Measurements from ENCODE around the gene PLXNB1.
A peak's percentile ranks its signal among the peaks of the same experiment; 100 is the strongest.

The PLXNB1 gene

GRCh38 chr3:48434591-48435222 is 4.8 kb upstream of the PLXNB1 start:
- no peak overlapping the region for H3K4me3 ChIP-seq (IDR thresholded peaks at IDR 0.05; ENCODE audit: insufficient read depth, low read depth, low read length)
- no peaks in the 10 kb centered on the region for H3K79me2 ChIP-seq (ENCODE audit: insufficient read depth, low read depth)
- no peak overlapping the region for H3K27ac ChIP-seq
- H3K27me3 ChIP-seq (ENCODE audit: insufficient read depth, low read depth), result no peaks in the 10 kb centered on the region
- H3K36me3 ChIP-seq (ENCODE audit: insufficient read depth), result no peaks in the 10 kb centered on the region
- TF ChIP-seq CTCF (conservative IDR thresholded peaks at IDR 0.05; ENCODE audit: low read depth, low read length), result no peak
- H3K4me2 ChIP-seq, result no peak overlapping the region
- no peaks in the 10 kb centered on the region for H4K20me1 ChIP-seq (ENCODE audit: insufficient read depth)
- peaks cover 13% of the 10 kb centered on the region for H3K4me1 ChIP-seq (ENCODE audit: low read depth, poor library complexity, severe bottlenecking)
- H2AFZ ChIP-seq (ENCODE audit: low read depth), result no peak overlapping the region
- no peak overlapping the region for H3K9ac ChIP-seq

- no peak overlapping the region for H3K27ac ChIP-seq
- H3K4me1 ChIP-seq (ENCODE audit: low read depth, poor library complexity, severe bottlenecking), result peaks cover 13% of the 10 kb centered on the region
- no peak overlapping the region for H3K4me2 ChIP-seq
- no peaks in the 10 kb centered on the region for H3K79me2 ChIP-seq (ENCODE audit: insufficient read depth, low read depth)
- no peak overlapping the region for H2AFZ ChIP-seq (ENCODE audit: low read depth)
- no peak overlapping the region for H3K4me3 ChIP-seq (IDR thresholded peaks at IDR 0.05; ENCODE audit: insufficient read depth, low read depth, low read length)
- no peaks in the 10 kb centered on the region for H4K20me1 ChIP-seq (ENCODE audit: insufficient read depth)
- no peak overlapping the region for H3K9ac ChIP-seq
- no peak for TF ChIP-seq CTCF (conservative IDR thresholded peaks at IDR 0.05; ENCODE audit: low read depth, low read length)
- H3K36me3 ChIP-seq (ENCODE audit: insufficient read depth), result no peaks in the 10 kb centered on the region
- H3K27me3 ChIP-seq (ENCODE audit: insufficient read depth, low read depth), result no peaks in the 10 kb centered on the region
Measured at GRCh38 chr3:48433472-48434118, 3.7 kb upstream of the PLXNB1 start.

- H3K4me3 ChIP-seq (IDR thresholded peaks at IDR 0.05; ENCODE audit: insufficient read depth, low read depth, low read length), result no peak overlapping the region
- no peaks in the 10 kb centered on the region for H4K20me1 ChIP-seq (ENCODE audit: insufficient read depth)
- H3K9ac ChIP-seq, result no peak overlapping the region
- peaks cover 13% of the 10 kb centered on the region for H3K4me1 ChIP-seq (ENCODE audit: low read depth, poor library complexity, severe bottlenecking)
- TF ChIP-seq CTCF (conservative IDR thresholded peaks at IDR 0.05; ENCODE audit: low read depth, low read length), result 0 out of 2 replicates have a peak, but pooled peaks have one; percentile 16
- H3K27me3 ChIP-seq (ENCODE audit: insufficient read depth, low read depth), result no peaks in the 10 kb centered on the region
- no peak overlapping the region for H3K4me2 ChIP-seq
- no peak overlapping the region for H3K27ac ChIP-seq
- no peaks in the 10 kb centered on the region for H3K36me3 ChIP-seq (ENCODE audit: insufficient read depth)
- no peak overlapping the region for H2AFZ ChIP-seq (ENCODE audit: low read depth)
- H3K79me2 ChIP-seq (ENCODE audit: insufficient read depth, low read depth), result no peaks in the 10 kb centered on the region
Measured at GRCh38 chr3:48432411-48433371, 2.8 kb upstream of the PLXNB1 start.

GRCh38 chr3:48431224-48432029 is 1.5 kb upstream of the PLXNB1 start:
- Histone ChIP-seq H3K27me3 (ENCODE audit: insufficient read depth, low read depth) (no peaks in the 10 kb centered on the region), H3K36me3 (ENCODE audit: insufficient read depth) (no peaks in the 10 kb centered on the region), H3K4me1 (ENCODE audit: low read depth, poor library complexity, severe bottlenecking) (peaks cover 13% of the 10 kb centered on the region), H3K4me3 (IDR thresholded peaks at IDR 0.05; ENCODE audit: insufficient read depth, low read depth, low read length) (no peak overlapping the region), H4K20me1 (ENCODE audit: insufficient read depth) (no peaks in the 10 kb centered on the region), H3K4me2 (no peak overlapping the region), H3K9ac (no peak overlapping the region), H3K27ac (no peak overlapping the region), H2AFZ (ENCODE audit: low read depth) (no peak overlapping the region), H3K79me2 (ENCODE audit: insufficient read depth, low read depth) (no peaks in the 10 kb centered on the region)
- no peak for TF ChIP-seq CTCF (conservative IDR thresholded peaks at IDR 0.05; ENCODE audit: low read depth, low read length)

All from KMS-11 (cell line).